Adrenal gland (tissue), 12 donors: ENCODE results near the gene SVEP1. TPM values are rescaled to one million over a fixed set of nuclear protein-coding genes. Genes with fewer than 3 reads are reported as not detected.

ENCODE experiments used
- DNase-seq, 7 donors: peaks; one replicate each; pipeline ENCODE4 v3.0.0-alpha.2; 2019 to 2020
- H3K27ac ChIP-seq, 5 donors: fragments of 200-600 bp; sonication (generic) in 4 of 5; 1 replicate in 3 of 5; 2 replicates in 2 of 5; pipeline versions ENCODE4 v1.5.1 to v1.8.0; 2016 to 2020; ENCODE audit warnings: mild to moderate bottlenecking in 1 of 5
- H3K27me3 ChIP-seq: fragments of 200-600 bp; 2 replicates; pipeline ENCODE4 v1.8.0; 2021
- H3K36me3 ChIP-seq, 2 donors: fragments of 200-600 bp; replicated peaks in 1 of 2; 1 replicate in 1 of 2; 2 replicates in 1 of 2; pipeline versions ENCODE4 v1.5.1 to v1.8.0; 2018 to 2022
- H3K4me1 ChIP-seq, 2 donors: fragments of 200-600 bp; replicated peaks in 1 of 2; 1 replicate in 1 of 2; 2 replicates in 1 of 2; pipeline versions ENCODE4 v1.5.1 to v1.8.0; 2018 to 2021
- H3K4me3 ChIP-seq, 4 donors: fragments of 200-600 bp; sonication (generic) in 3 of 4; one replicate each; pipeline ENCODE4 v1.5.1; 2016 to 2018
- H3K9me3 ChIP-seq, 3 donors: fragments of 200-600 bp; sonication (generic) in 1 of 3; replicated peaks in 1 of 3; 1 replicate in 2 of 3; 2 replicates in 1 of 3; pipeline versions ENCODE4 v1.5.1 to v1.8.0; 2016 to 2021
- POLR2A ChIP-seq, 2 donors: fragments of 450-650 bp; IDR thresholded peaks; one replicate each; pipeline ENCODE4 v1.6.1; 2017; ENCODE audit warnings: antibody characterized with exemption in 2 of 2, mild to moderate bottlenecking in 2 of 2, moderate library complexity in 1 of 2
- WGBS, 4 donors: extraction: QIAGEN DNeasy Blood & Tissue Kit in 2 of 4; methylation state at CpG; one replicate each; pipeline versions ENCODE4 v1.1.5 to v1.1.7; 2013 to 2017; 5-methylcytosine and 5-hydroxymethylcytosine counted together
- intact Hi-C, 2 donors: fragments of 100-400 bp; cut with DNase I; formaldehyde crosslinking; loops; one replicate each; pipeline versions ENCODE4 v1.14.1 to v1.15.0; 2022 to 2023
- polyA plus RNA-seq, 3 donors: library from polyadenylated mRNA; stranded (reverse); fragments of 200-250 nt in 2 of 3; fragments of 350-450 nt in 1 of 3; fragmentation: Illumina TruSeq in 1 of 3; extraction: RNeasy Lipid Tissue Mini Kit (QIAGEN cat#74804) in 1 of 3; gene quantifications; one replicate each; pipeline ENCODE4 v1.2.3, GENCODE V29; 2013 to 2014
- total RNA-seq, 9 donors: library from RNA; depleted of rRNA in 4 of 9; stranded (reverse); fragments of >200 nt in 4 of 9; fragments of 120-200 nt in 1 of 9; fragmentation: NEBNext Ultra II Directional in 1 of 9; extraction: Animal tissue kit (Norgen Biotek cat#: 25700) in 1 of 9; gene quantifications; one replicate each; pipeline versions ENCODE4 v1.1.0 to v1.2.4, GENCODE V29; 2013 to 2023
- TF ChIP-seq, protein P1 (sequence below), 6 experiments: fragments of 450-650 bp in 4 of 6; fragments of 200-600 bp in 2 of 6; sonication (generic) in 1 of 6; IDR thresholded peaks; 1 replicate in 5 of 6; 2 replicates in 1 of 6; pipeline versions ENCODE4 v1.5.1 to v1.8.0; 2016 to 2021; ENCODE audit warnings: antibody characterized with exemption in 6 of 6, mild to moderate bottlenecking in 2 of 6, moderate library complexity in 1 of 6
- donor health status: healthy with polysubstance abuse.
- donor health status: Bipolar disorder and iron deficiency.
- donor health status: DM: yes; HTN: yes; CAD: no.
- donor health status: DM: no; HTN: no; CAD: no.
- donor health status: DM: no; HTN: no; CAD: no.
- donor health status: DM: yes; HTN: yes; CAD: no.

Gene SVEP1
- total and polyA plus RNA-seq, 12 donors = 2.2 to 45.3 (median 23.0) TPM

DNA sequence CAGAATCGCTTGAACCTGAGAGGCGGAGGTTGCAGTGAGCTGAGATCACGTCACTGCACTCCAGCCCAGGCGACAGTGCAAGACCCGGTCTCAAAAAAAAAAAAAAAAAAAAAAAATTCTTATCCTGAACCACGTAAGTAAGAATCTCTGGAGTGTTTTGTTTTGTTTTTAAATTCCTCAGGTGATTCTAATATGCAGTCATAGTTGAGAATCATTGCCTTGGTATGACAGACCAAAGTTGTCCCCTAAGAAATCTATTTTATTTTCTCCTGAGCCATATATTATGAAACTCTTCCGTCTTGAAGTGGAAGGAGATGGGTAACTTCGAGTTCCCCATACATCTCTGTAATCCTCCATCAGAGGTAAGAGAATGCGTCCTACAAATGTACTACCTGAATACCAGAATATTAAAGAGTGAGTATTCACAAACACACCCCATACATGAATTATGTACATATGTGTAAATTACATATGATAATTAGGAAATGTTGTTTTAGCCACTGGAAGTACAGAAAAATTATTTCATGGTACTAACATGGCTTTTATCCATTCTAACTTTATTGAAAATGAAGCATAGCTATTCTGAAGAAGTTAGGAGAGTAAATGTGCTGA is 26.7 kb upstream of the SVEP1 start:
- 69 to 80% (median 78%) methylated on average over 9 of the region's 9 CpGs for WGBS, 4 donors
- Histone ChIP-seq H3K9me3 (no peaks in the 10 kb centered on the region), H3K27ac (no peak overlapping the region), H3K36me3 (no peaks in the 10 kb centered on the region), H3K4me3 (no peak overlapping the region), H3K27me3 (no peaks in the 10 kb centered on the region), H3K4me1 (no peaks in the 10 kb centered on the region)
- intact Hi-C loops = no loop called here
- DNase-seq = no peak
- TF ChIP-seq, protein P1, sequence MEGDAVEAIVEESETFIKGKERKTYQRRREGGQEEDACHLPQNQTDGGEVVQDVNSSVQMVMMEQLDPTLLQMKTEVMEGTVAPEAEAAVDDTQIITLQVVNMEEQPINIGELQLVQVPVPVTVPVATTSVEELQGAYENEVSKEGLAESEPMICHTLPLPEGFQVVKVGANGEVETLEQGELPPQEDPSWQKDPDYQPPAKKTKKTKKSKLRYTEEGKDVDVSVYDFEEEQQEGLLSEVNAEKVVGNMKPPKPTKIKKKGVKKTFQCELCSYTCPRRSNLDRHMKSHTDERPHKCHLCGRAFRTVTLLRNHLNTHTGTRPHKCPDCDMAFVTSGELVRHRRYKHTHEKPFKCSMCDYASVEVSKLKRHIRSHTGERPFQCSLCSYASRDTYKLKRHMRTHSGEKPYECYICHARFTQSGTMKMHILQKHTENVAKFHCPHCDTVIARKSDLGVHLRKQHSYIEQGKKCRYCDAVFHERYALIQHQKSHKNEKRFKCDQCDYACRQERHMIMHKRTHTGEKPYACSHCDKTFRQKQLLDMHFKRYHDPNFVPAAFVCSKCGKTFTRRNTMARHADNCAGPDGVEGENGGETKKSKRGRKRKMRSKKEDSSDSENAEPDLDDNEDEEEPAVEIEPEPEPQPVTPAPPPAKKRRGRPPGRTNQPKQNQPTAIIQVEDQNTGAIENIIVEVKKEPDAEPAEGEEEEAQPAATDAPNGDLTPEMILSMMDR (IDR thresholded peaks at IDR 0.05) = no peak
- TF ChIP-seq POLR2A (IDR thresholded peaks at IDR 0.05) = no peak

- TF ChIP-seq POLR2A (IDR thresholded peaks at IDR 0.05) = no peak
- no peak overlapping the region for H3K4me3 ChIP-seq
- H3K9me3 ChIP-seq = no peaks in the 10 kb centered on the region
- H3K4me1 ChIP-seq = no peaks in the 10 kb centered on the region
- H3K27ac ChIP-seq = no peak overlapping the region
- H3K27me3 ChIP-seq = no peaks in the 10 kb centered on the region
- intact Hi-C loops = no loop called here
- 67 to 79% (median 71%) methylated on average over 4 of the region's 4 CpGs for WGBS, 4 donors
- DNase-seq = no peak
- no peaks in the 10 kb centered on the region for H3K36me3 ChIP-seq
Measured at GRCh38 chr9:110605565-110605964, 26.0 kb upstream of the SVEP1 start.

- Histone ChIP-seq H3K27ac (peak overlapping the region in 2 of 5 donors; percentile 30 to 58), H3K36me3 (no peaks in the 10 kb centered on the region), H3K4me1 (no peaks in the 10 kb centered on the region), H3K4me3 (no peak overlapping the region), H3K27me3 (no peaks in the 10 kb centered on the region), H3K9me3 (no peaks in the 10 kb centered on the region)
- 68 to 85% (median 74%) methylated on average over 5 of the region's 5 CpGs for WGBS, 4 donors
- intact Hi-C loops = no loop called here
- DNase-seq = peak in 1 of 7 donors; percentile 31
- TF ChIP-seq, protein P1 (IDR thresholded peaks at IDR 0.05) = no peak
- no peak for TF ChIP-seq POLR2A (IDR thresholded peaks at IDR 0.05)
Measured at GRCh38 chr9:110604171-110604601, 24.6 kb upstream of the SVEP1 start.

DNA sequence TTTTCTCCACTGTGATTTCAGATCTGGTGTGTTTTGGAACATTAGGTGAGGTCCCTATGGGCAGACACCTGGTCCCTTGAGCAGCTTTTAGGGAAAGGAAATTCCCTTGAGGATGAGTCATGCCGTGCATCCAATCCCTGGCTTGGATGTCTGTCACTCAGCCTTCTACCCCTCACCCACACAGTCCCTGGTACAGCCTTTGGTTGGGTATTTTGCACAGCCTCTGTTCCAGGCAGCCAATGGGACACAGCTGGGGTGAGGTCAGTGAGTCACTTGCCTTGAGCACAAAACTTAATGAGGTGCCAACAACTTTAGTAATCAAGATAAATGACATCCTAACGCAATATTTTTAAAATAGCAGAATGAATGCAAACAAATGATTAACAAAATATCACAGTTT is 22.7 kb upstream of the SVEP1 start:
- 38 to 75% (median 62%) methylated on average over 2 of the region's 2 CpGs for WGBS, 4 donors

More for the DNA sequence above, 22.7 kb upstream of the SVEP1 start:
- Histone ChIP-seq H3K9me3 (no peaks in the 10 kb centered on the region), H3K4me1 (no peaks in the 10 kb centered on the region), H3K27me3 (no peaks in the 10 kb centered on the region), H3K4me3 (no peak overlapping the region), H3K27ac (no peak overlapping the region), H3K36me3 (no peaks in the 10 kb centered on the region)
- no peak for DNase-seq
- intact Hi-C loops = no loop called here
- no peak for TF ChIP-seq POLR2A (IDR thresholded peaks at IDR 0.05)
- TF ChIP-seq, protein P1 (IDR thresholded peaks at IDR 0.05) = no peak
